NB4 (cell line): ENCODE measurements around the gene KCNQ5.

Experiments used
- CTCF ChIP-seq: IDR thresholded peaks from one replicate; pipeline ENCODE4 v1.5.1; 2012; ENCODE audit warnings: low read depth, low read length
- MYC ChIP-seq: IDR thresholded peaks from 2 replicates; pipeline ENCODE4 v1.6.1; 2011; ENCODE audit warnings: low read depth, low read length
- POLR2A ChIP-seq: IDR thresholded peaks from 2 replicates; pipeline ENCODE4 v1.6.1; 2011; ENCODE audit warnings: mild to moderate bottlenecking; ENCODE audit not compliant: insufficient read length; ENCODE audit errors: extremely low read depth

GRCh38 chr6:73083886-73084285 is 462.0 kb downstream of the KCNQ5 start:
- TF ChIP-seq CTCF, result no peak
- TF ChIP-seq POLR2A, result no peak
- TF ChIP-seq MYC, result no peak
